GM18520 (cell line): ENCODE measurements around the gene REG3A.

ENCODE experiments used
- ATAC-seq: cut with Tn5 transposase; IDR thresholded peaks from one replicate; pipeline ENCODE4 v1.9.1; 2021; ENCODE audit not compliant: unreplicated experiment

Gene REG3A

GRCh38 chr2:79159653-79160052 lies at the start of gene REG3A:
Gene REG3A (minus strand): TSS chr2:79159753. CDS start chr2:79159405, 348 bp downstream.
- ATAC-seq, result no peak

DNA sequence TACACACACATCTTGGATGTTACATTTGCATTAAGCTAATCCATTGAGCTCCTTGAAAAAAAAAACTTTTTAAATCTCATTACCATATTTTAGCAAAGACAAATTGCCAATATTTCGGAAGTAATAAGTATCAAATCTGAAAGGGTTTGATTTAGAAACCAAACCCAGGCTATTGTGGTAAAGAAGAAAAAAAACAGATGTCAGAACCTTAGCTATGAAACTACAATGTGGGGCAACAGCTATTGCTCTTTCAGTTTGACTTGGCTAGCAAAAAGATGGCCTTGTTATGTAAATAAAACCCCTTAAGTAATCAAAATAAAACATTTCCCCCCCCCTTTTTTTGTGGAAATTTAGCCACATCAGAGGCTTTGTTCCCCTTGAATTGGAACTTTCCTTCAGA lies 41.2 kb upstream of the REG3A start:
- no peak for ATAC-seq

DNA sequence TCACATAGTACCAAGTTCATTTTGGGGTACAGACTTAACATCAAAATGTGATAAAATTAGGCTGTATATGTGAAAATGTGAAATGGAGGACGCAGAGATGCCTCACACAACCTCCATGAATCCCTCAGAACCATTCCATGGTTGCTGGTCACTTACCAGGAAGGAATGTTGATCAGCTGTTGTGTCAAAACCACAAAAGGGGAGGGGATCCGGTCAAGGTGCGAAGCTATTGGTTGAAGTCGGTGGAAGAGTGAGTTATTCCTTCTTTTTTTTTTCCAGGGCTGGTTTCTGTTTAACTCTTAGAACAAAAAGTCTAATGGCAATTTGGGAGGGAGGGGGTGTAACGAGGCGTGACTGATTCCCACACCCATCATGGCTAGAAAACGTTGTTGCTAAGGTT lies 32.3 kb upstream of the REG3A start:
- no peak for ATAC-seq

- no peak for ATAC-seq
Observed at GRCh38 chr2:79191081-79191480, 31.5 kb upstream of the REG3A start.

DNA sequence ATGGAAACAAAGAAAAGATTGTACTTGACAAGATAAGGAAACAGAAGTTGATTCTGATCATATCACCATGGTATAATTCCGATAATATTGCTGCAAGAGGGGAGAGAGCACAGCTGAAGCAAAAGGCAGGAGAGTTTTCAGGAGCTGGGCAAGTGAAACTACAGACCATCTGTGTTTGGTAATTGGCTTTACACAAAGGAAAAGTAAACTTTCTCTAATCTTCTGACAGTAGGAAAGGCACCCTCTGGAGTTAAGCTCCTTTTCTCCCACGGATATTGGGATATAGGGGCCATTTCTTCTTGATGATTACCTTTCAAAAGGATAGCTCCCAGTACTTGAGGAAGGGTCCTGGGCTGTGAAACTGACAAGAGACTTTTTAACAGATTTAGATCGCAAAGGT lies 29.9 kb upstream of the REG3A start:
- ATAC-seq, result no peak

DNA sequence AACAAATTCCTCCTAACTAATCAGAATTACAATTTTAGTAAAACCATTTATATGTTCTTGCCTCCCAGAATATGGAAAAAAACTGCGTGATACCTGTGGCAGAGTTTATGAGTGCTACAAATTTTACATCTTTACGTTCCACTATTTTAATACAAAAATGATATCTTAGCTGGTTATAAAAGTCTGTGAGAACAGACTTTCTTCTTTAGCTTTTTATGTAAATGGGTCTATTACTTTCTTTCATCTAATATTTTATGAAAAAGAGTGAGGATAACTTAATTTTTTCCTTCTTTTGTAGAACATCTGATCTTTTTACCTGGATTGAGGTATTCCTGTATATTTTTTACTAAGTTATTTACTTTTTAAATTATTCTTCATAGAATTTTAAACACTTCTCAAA lies 22.1 kb upstream of the REG3A start:
- ATAC-seq, result no peak

DNA sequence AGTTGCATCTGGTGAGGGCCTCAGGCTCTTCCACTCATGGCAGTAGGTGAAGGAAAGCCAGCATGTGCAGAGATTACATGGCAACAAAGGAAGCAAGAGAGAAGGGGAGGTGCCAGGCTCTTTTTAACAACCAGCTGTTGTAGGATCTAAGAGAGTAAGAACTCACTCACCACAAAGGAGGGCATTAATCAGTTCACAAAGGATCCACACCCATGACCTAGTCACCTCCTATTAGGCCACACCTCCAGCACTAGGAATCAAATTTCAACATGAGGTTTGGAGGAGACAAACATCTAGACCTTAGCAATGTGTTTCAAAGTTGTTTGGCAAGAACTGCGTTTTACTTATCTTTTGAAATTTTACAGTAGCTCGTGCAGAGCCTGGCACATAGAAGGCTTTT lies 20.5 kb upstream of the REG3A start:
- no peak for ATAC-seq

- no peak for ATAC-seq
Observed at GRCh38 chr2:79179036-79179435, 19.5 kb upstream of the REG3A start.

DNA sequence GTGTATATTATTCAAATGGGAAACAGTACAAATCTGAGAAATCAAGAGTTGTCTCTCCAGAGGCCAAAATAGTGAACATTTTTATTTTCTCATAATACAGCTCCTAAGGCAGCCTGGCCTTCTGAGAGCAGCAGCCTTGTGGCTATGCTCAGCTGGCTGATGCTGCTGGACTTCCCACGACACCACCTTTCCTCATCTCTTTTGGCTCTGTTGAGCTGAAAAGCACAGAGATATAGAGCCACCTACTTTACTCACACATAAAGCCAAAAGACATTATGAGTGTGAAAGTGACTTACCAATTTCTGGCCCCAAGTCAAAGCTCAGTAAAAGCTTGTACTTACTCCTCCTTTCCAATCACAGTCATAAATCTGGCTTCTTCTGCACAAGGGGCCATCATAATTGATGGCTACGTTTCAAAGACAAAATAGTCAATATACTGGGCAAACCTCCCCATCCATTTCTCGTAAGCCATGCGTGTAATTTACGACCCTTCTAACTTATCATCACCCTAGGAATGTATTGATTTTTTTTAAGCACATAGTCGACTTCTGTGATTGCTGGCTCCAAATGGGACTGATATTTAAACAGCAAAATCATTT lies 18.6 kb upstream of the REG3A start:
- ATAC-seq, result no peak

DNA sequence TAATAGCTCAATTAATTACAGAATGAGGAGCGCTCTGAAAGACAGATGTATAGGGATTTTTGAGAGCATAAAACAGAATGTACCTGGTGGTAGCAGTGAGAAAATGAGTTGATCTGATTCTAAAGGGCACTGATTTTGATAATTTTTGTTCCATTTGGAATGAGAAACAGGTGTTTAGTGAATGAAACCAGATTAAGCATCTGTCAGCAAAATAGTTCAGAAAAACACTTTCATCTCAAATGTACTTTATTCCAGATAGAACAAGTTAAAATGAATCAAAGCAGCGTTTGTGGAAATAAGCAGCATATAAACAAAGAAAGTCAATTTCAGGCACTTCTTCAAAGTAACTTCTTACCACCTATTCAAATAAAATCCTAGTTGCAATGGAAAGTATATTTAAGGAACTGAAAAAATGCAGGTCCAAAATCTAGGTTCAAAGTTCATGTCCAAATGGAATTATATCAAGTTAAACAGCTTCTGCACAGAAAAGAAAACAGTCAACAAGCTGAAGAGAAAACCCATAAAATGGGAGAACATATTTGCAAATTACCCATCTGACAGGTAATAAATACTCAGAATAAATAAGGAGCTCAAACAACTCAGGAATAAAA lies 11.9 kb upstream of the REG3A start:
- no peak for ATAC-seq

GRCh38 chr2:79162801-79163200 lies 3.2 kb upstream of the REG3A start:
- no peak for ATAC-seq

GRCh38 chr2:79162132-79162531 lies 2.6 kb upstream of the REG3A start:
- no peak for ATAC-seq

DNA sequence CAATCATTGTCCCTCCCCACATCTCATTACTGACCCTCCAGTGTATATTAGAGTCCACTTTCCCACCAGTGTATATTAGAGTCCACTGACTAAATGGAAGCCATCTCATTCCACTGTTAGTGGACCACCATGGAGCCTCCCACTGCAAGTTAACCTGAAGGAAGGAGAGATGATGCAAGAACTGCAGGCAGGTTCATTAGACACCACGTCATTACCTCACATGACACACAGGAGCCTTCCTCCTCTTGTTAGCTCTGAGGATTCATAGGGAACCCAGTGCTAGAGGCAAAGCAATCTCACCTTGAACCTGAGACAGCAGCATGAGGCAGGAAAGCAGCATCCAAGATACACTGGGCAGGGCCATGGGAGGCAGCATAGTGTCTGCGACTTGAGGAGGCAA lies 523 bp downstream of the REG3A start:
- no peak for ATAC-seq

DNA sequence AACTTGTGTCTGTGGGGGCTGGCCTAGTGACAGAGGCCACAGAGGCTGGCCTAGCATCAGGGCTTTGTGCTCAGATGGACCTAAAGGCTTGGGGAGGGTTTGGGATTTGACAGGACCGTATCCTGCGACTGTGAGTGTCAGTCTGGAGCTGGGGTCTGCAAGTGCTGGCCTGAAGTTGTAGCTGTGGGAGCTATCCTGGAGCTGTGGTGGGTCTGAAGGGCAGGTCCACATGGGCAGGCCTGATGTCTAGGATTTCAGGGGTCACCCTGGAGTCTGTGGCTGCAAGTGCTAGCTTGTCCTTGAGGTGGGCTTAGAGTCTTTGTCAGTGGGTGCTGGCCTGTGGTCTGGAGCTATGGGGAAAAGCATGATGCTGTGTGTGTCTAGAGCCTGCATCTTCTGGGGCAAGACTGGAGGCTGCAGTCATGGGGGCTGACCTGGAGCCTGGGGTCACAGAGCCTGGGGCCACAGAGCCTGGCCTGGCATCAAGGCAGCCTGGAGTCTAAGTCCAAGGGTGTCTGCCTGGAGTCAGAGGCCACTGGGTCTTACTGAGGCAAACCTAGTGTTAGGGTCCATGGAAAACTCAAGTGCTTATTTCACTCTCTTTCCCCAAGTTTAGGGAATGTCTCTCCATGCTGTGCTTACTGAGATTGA lies 3.6 kb downstream of the REG3A start:
- ATAC-seq, result no peak

DNA sequence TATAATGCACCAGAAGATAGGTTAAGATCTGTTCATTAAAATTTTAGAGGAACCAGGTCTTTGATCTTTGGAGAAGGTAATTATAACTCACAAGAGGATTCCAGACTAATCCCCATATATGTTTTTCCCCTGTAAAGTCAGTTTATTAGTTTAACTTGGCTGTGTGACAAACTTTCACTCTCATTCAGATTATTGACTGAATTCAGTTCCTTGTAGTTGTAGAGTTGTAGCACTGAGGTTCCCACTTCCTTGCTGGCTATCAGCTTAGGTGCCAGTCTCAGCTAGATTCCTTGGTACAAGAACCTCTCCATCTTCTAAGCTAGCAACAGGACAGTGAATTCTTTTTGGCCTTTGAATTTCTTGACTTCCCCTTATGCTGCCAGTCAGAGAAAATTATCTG lies 20.1 kb downstream of the REG3A start:
- ATAC-seq, result no peak

GRCh38 chr2:79138385-79138784 lies 21.2 kb downstream of the REG3A start:
- no peak for ATAC-seq

GRCh38 chr2:79131687-79132086 lies 27.9 kb downstream of the REG3A start:
- ATAC-seq, result no peak

- no peak for ATAC-seq
Observed at GRCh38 chr2:79129804-79130203, 29.7 kb downstream of the REG3A start.

- no peak for ATAC-seq
Observed at GRCh38 chr2:79129260-79129659, 30.3 kb downstream of the REG3A start.

DNA sequence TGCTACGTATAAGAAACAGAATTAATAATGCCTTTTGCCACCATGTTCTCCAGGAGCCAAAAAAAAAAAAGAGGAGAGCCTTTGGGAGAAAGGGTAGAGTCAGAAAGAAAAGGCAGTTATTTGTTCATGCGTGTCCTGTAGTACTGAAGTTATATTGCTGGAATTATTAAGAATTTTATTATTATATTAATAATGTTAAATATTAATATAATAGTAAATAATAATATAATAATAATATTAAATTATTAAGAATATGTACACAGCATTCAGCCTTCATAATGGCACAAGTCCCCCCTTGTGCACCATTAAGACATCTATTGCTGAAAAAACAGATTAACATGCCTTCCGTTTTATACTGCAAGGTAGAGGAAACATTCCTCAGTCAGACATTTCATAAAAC lies 31.1 kb downstream of the REG3A start:
- ATAC-seq, result no peak

GRCh38 chr2:79125721-79125985 lies 33.9 kb downstream of the REG3A start:
- no peak for ATAC-seq

DNA sequence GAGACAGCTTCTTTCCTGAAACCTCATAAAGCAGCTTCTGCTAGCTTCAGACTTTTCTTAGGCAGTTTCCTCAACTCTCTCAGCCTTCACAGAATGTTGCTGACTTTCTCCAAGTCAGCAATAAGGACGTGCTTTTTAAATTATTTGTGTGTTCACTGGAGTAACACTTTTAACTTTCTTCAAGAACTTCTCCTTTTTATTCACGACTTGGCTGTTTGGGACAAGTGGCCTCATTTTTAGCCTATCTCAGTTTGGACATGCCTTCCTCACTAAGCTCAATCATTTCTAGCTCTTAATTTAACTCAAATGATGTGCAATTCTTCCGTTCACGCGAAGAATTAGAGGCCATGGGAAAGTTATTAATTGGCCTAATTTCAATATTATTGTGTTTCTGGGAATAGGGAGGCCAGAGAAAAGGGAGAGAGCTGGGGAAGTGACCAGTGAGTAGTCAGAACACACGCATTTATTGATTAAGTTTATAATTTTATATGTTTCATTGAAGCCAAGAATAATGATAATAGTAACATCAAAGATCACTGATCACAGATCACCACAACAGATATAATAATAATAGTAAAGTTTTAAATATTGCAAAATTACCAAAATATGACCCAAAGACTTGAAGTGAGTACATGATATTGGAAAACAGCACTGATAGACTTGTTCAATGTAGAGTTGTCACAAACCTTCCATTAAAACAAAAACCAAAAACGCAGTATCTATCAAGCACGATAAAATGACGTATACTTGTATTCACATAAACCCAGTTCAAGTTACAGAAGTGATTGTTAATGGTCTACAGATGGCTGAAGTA lies 34.4 kb downstream of the REG3A start:
- no peak for ATAC-seq
